Neural crest cell (in vitro differentiated cells): ENCODE data around the gene SAMD14. TPM values are rescaled to one million over a fixed set of nuclear protein-coding genes. Genes with fewer than 3 reads are reported as not detected.

Experiments used
- DNase-seq: peaks from one replicate; pipeline ENCODE4 v3.0.0; 2021; ENCODE audit warnings: low read depth, mixed read lengths, low spot score
- H3K27ac Mint-ChIP-seq: one replicate; pipeline ENCODE4 v1.8.0; 2021; ENCODE audit warnings: mild to moderate bottlenecking, mixed read lengths; ENCODE audit not compliant: unreplicated experiment
- H3K27me3 Mint-ChIP-seq: 2 replicates; pipeline ENCODE4 v1.8.0; 2021; ENCODE audit warnings: low read depth, mild to moderate bottlenecking, mixed read lengths
- H3K36me3 Mint-ChIP-seq: 2 replicates; pipeline ENCODE4 v1.8.0; 2021; ENCODE audit warnings: low read depth, mild to moderate bottlenecking, mixed read lengths
- H3K4me1 Mint-ChIP-seq: 2 replicates; pipeline ENCODE4 v1.8.0; 2021; ENCODE audit warnings: mixed read lengths
- H3K4me3 Mint-ChIP-seq: one replicate; pipeline ENCODE4 v1.8.0; 2021; ENCODE audit warnings: mild to moderate bottlenecking, mixed read lengths
- H3K9me3 Mint-ChIP-seq: 2 replicates; pipeline ENCODE4 v1.8.0; 2021; ENCODE audit warnings: mixed read lengths
- total RNA-seq: library from RNA; stranded (reverse); gene quantifications from 2 replicates; pipeline ENCODE4 v1.2.1, GENCODE V29; 2021
- TF ChIP-seq, protein P1 (sequence below): fragments of 200-600 bp; sonication (generic); conservative IDR thresholded peaks from 2 replicates; pipeline ENCODE4 v1.5.0; 2021; ENCODE audit warnings: antibody characterized with exemption, mild to moderate bottlenecking

SAMD14 gene
- total RNA-seq, 1 donor from 2014 or later, result 28.7 TPM

DNA sequence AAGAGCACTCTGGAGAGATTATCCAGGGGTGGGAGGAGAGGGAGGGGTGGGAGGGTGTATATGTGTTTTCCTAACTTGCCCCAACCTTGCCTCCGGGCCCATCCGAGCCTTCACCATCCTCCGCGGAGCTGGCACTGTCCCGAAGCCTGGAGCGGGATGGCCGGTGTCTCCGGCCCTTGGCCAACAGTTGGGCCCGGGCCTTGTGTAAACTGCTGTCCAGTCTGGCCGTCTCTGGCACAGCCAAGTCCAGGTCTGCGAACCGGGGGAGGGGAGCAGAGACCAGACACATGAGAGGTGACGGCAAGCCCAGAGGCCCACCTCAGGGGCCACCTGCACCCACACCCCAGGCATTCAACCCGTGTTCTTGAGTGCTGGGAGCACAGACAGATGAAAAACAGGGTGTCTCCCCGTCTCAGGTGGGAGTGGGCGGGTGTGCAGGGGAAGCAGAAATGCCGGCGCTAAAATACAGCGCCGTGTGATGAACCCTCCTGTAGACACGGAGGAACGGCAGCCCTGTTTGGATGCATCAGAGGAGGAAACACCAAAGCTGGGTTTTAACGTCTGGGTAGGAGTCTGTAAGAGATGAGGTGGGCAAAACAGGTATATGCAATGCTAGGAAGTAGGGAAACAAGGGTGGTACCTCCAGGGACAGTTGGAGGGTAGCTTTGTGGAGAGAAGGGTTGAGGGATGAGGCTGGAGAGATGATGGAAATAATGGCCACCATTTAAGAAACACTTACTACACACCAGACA, 11.7 kb downstream of the SAMD14 start:
- H3K27me3 Mint-ChIP-seq, result peaks cover 12% of the 10 kb centered on the region
- TF ChIP-seq, protein P1, sequence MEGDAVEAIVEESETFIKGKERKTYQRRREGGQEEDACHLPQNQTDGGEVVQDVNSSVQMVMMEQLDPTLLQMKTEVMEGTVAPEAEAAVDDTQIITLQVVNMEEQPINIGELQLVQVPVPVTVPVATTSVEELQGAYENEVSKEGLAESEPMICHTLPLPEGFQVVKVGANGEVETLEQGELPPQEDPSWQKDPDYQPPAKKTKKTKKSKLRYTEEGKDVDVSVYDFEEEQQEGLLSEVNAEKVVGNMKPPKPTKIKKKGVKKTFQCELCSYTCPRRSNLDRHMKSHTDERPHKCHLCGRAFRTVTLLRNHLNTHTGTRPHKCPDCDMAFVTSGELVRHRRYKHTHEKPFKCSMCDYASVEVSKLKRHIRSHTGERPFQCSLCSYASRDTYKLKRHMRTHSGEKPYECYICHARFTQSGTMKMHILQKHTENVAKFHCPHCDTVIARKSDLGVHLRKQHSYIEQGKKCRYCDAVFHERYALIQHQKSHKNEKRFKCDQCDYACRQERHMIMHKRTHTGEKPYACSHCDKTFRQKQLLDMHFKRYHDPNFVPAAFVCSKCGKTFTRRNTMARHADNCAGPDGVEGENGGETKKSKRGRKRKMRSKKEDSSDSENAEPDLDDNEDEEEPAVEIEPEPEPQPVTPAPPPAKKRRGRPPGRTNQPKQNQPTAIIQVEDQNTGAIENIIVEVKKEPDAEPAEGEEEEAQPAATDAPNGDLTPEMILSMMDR, result no peak
- no peak for DNase-seq
- H3K4me1 Mint-ChIP-seq, result peaks cover 47% of the 10 kb centered on the region
- H3K9me3 Mint-ChIP-seq, result no peaks in the 10 kb centered on the region
- peak overlapping the region; percentile 4 for H3K4me3 Mint-ChIP-seq
- no peaks in the 10 kb centered on the region for H3K36me3 Mint-ChIP-seq
- no peak overlapping the region for H3K27ac Mint-ChIP-seq

DNA sequence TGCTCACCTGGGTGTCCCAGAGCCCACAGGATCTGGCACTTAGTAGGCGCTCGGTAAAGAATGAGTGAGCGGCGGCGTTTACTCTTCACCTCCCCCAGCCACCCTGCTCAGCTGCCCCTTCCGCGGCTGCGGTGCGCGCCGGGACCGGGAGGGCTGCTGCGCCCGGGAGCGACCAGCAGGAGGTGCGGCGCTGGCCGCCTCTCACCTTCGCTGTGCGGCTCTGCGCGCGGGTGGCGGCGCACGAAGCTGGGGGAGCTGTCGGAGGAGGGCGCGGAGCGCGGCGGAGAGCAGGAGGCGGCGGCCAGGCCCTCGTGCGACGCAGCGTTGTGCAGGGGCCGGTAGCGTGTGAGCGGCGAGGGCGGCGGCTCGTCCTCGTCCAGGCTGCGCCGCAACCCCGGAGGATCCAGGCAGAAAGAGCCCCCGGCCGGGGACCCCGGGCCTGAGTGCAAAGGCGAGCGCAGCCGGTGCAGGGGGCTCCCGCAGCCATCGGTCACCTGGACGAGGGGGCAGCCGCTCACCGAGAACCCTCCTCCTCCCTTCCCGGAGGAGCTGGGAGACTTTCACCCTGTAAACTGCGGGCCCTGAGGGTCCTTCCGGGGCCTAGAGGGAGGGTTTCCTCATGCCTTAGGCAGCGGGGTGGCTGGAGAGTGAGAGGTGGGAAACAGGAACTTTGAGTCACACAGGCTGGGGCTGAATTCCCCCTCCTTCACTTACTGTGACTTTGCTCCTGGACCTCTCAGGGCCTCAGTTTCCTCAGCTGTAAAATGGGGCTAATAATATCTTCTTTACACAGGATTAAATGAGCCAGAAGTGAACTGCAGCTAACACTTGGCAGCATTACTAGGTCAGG, 12.5 kb downstream of the SAMD14 start:
- no peak overlapping the region for H3K27ac Mint-ChIP-seq
- TF ChIP-seq, protein P1, result peak; percentile 75
- H3K27me3 Mint-ChIP-seq, result peaks cover 12% of the 10 kb centered on the region
- no peaks in the 10 kb centered on the region for H3K36me3 Mint-ChIP-seq
- H3K4me1 Mint-ChIP-seq, result peaks cover 42% of the 10 kb centered on the region
- H3K9me3 Mint-ChIP-seq, result no peaks in the 10 kb centered on the region
- DNase-seq, result peak; percentile 64
- H3K4me3 Mint-ChIP-seq, result no peak overlapping the region

DNA sequence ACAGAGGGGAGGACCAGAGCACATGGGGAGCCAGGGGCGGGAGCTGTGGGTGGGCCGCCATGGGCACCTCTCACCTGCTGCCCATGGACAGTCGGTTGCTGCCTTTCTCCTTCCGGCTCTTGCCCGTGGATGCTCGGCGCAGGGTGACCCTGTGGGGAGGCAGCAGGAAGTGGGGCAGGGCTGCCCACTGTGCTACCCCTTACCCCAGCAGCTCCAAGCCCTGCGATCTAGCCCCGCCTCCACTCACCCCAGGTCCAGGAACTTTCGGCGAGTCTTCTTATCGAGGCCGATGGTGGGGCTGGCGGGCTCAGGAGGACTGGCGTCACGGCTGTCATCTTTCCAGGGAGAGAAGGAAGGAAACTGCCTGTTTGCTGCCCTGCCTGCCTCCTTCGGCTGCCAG, 14.2 kb downstream of the SAMD14 start:
- peaks cover 12% of the 10 kb centered on the region for H3K27me3 Mint-ChIP-seq
- H3K27ac Mint-ChIP-seq, result no peak overlapping the region

DNA sequence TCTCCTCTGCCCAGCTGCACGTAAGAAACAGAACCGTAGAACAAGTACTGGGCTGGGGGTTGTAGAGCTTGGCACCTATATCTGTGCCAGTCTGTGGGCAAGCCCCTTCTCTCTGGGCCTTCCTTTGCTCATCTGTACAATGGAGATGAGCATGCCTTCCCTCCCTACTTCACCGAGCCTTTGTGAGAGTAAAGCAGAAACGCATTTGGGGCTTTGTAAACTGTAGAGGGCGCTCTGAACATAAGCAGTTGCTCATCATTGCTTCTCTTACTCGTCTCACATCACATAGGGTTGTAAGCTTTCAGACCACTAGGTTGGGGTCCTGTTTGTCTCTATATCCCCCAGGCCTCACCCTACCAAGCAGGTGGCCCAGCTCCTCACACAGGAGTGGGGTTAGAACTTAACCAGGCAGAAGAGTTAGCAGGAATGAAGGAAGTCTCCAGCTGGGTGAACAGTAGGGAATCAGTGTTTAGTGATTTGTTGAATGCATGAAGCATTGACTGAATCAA, 15.1 kb downstream of the SAMD14 start:
- H3K9me3 Mint-ChIP-seq, result no peaks in the 10 kb centered on the region
- peaks cover 35% of the 10 kb centered on the region for H3K4me1 Mint-ChIP-seq
- H3K36me3 Mint-ChIP-seq, result no peaks in the 10 kb centered on the region
- peak overlapping the region; percentile 4 for H3K27ac Mint-ChIP-seq
- H3K4me3 Mint-ChIP-seq, result peak overlapping the region; percentile 61
- H3K27me3 Mint-ChIP-seq, result peaks cover 12% of the 10 kb centered on the region
- TF ChIP-seq, protein P1, result peak; percentile 63
- DNase-seq, result peak; percentile 36

More for the DNA sequence above, 14.2 kb downstream of the SAMD14 start:
- TF ChIP-seq, protein P1, result no peak
- no peaks in the 10 kb centered on the region for H3K36me3 Mint-ChIP-seq
- DNase-seq, result no peak
- no peaks in the 10 kb centered on the region for H3K9me3 Mint-ChIP-seq
- H3K4me3 Mint-ChIP-seq, result no peak overlapping the region
- H3K4me1 Mint-ChIP-seq, result peaks cover 42% of the 10 kb centered on the region

DNA sequence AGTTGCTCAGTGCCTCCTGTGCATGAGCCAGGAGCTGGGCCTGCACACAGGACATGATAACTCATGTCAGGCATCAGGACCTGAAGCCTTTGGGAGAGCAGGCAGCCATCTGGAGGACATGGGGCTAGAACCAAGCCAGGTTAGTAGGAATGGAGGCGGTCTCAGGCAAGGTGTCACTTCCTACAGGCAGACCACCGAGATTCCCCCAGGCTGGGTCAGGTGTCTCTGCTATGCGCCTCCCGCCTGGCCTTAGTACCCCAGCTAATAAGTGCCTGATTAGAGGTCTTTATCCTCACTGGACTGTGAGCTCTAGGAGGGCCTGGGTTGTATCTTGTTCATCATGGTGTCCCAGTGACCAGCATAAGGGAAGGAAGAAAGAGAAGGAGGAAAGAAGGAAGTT, 15.6 kb downstream of the SAMD14 start:
- TF ChIP-seq, protein P1, result no peak
- no peak overlapping the region for H3K4me3 Mint-ChIP-seq
- H3K27ac Mint-ChIP-seq, result no peak overlapping the region
- H3K36me3 Mint-ChIP-seq, result no peaks in the 10 kb centered on the region
- no peaks in the 10 kb centered on the region for H3K9me3 Mint-ChIP-seq
- DNase-seq, result no peak
- peaks cover 33% of the 10 kb centered on the region for H3K4me1 Mint-ChIP-seq
- peaks cover 12% of the 10 kb centered on the region for H3K27me3 Mint-ChIP-seq
